Measurements from ENCODE around the gene NXPH3. TPM values are rescaled to one million over a fixed set of nuclear protein-coding genes. Genes with fewer than 3 reads are reported as not detected.

Gene NXPH3
- polyA plus RNA-seq, 3 donors, result 1.3 to 1.5 (median 1.4) TPM

- no peak for DNase-seq (ENCODE audit: low read depth in 3 of 3, low spot score in 2 of 3)
These were observed 13.3 kb downstream of the NXPH3 start for GRCh38 chr17:49588726-49589576.

- no peak for DNase-seq (ENCODE audit: low read depth in 3 of 3, low spot score in 2 of 3)
These were observed 13.9 kb downstream of the NXPH3 start for GRCh38 chr17:49589577-49589927.

GRCh38 chr17:49590874-49591273 lies 15.2 kb downstream of the NXPH3 start:
- no peak for DNase-seq (ENCODE audit: low read depth in 3 of 3, low spot score in 2 of 3)

- no peak for DNase-seq (ENCODE audit: low read depth in 3 of 3, low spot score in 2 of 3)
These were observed 16.6 kb downstream of the NXPH3 start for GRCh38 chr17:49592263-49592662.

GRCh38 chr17:49595328-49595727 lies 19.7 kb downstream of the NXPH3 start:
- DNase-seq (ENCODE audit: low read depth in 3 of 3, low spot score in 2 of 3), result no peak

- no peak for DNase-seq (ENCODE audit: low read depth in 3 of 3, low spot score in 2 of 3)
These were observed 20.3 kb downstream of the NXPH3 start for GRCh38 chr17:49595980-49596379.

GRCh38 chr17:49596613-49597244 lies 21.1 kb downstream of the NXPH3 start:
- no peak for DNase-seq (ENCODE audit: low read depth in 3 of 3, low spot score in 2 of 3)

GRCh38 chr17:49597436-49597835 lies 21.8 kb downstream of the NXPH3 start:
- no peak for DNase-seq (ENCODE audit: low read depth in 3 of 3, low spot score in 2 of 3)

- DNase-seq (ENCODE audit: low read depth in 3 of 3, low spot score in 2 of 3), result no peak
These were observed 22.4 kb downstream of the NXPH3 start for GRCh38 chr17:49597928-49598655.

GRCh38 chr17:49598918-49599317 lies 23.2 kb downstream of the NXPH3 start:
- DNase-seq (ENCODE audit: low read depth in 3 of 3, low spot score in 2 of 3), result no peak

GRCh38 chr17:49600949-49601348 lies 25.3 kb downstream of the NXPH3 start:
- DNase-seq (ENCODE audit: low read depth in 3 of 3, low spot score in 2 of 3), result no peak

GRCh38 chr17:49602783-49603182 lies 27.1 kb downstream of the NXPH3 start:
- DNase-seq (ENCODE audit: low read depth in 3 of 3, low spot score in 2 of 3), result no peak

- DNase-seq (ENCODE audit: low read depth in 3 of 3, low spot score in 2 of 3), result no peak
These were observed 27.6 kb downstream of the NXPH3 start for GRCh38 chr17:49603238-49603637.

GRCh38 chr17:49603720-49604119 lies 28.0 kb downstream of the NXPH3 start:
- no peak for DNase-seq (ENCODE audit: low read depth in 3 of 3, low spot score in 2 of 3)

GRCh38 chr17:49604314-49604869 lies 28.7 kb downstream of the NXPH3 start:
- no peak for DNase-seq (ENCODE audit: low read depth in 3 of 3, low spot score in 2 of 3)

- DNase-seq (ENCODE audit: low read depth in 3 of 3, low spot score in 2 of 3), result no peak
These were observed 35.4 kb downstream of the NXPH3 start for GRCh38 chr17:49610883-49611584.

GRCh38 chr17:49612726-49613125 lies 37.1 kb downstream of the NXPH3 start:
- no peak for DNase-seq (ENCODE audit: low read depth in 3 of 3, low spot score in 2 of 3)

GRCh38 chr17:49613182-49613800 lies 37.6 kb downstream of the NXPH3 start:
- DNase-seq (ENCODE audit: low read depth in 3 of 3, low spot score in 2 of 3), result no peak

GRCh38 chr17:49616086-49616485 lies 40.4 kb downstream of the NXPH3 start:
- DNase-seq (ENCODE audit: low read depth in 3 of 3, low spot score in 2 of 3), result no peak

- no peak for DNase-seq (ENCODE audit: low read depth in 3 of 3, low spot score in 2 of 3)
These were observed 41.0 kb downstream of the NXPH3 start for GRCh38 chr17:49616601-49617131.

All from right renal cortex interstitium (tissue), 3 donors.